ENCODE results near the gene CYP27B1. TPM values are rescaled to one million over a fixed set of nuclear protein-coding genes. Genes with fewer than 3 reads are reported as not detected.

Gene CYP27B1
- total and polyA plus RNA-seq, 5 donors: 0.12 to 0.22 (median 0.16) TPM; not detected in 1

- Histone ChIP-seq H3K4me1 (ENCODE audit: control insufficient read depth, insufficient read depth, low read length) (no peaks in the 10 kb centered on the region), H3K4me3 (ENCODE audit: low read length) (peak within 1 kb of the TSS; percentile 87), H3K9me3 (ENCODE audit: control insufficient read depth, low read length) (no peaks in the 10 kb centered on the region), H3K27ac (ENCODE audit: low read length) (peak within 1 kb of the TSS; percentile 32), H3K27me3 (ENCODE audit: control insufficient read depth, insufficient read depth) (no peaks in the 10 kb centered on the region)
- WGBS: under 1% methylated on average over 45 of the region's 45 CpGs
- intact Hi-C loops (cut with DNase I): no loop called here
- ATAC-seq: peak; percentile 84 to 92
- peak; percentile 97 to 99 (median 99) for DNase-seq
These were observed 16.0 kb upstream of the CYP27B1 start, which contains the start of gene TSFM for GRCh38 chr12:57782608-57783465. TSS of gene TSFM (plus strand) at chr12:57782787. CDS start at chr12:57782802, 15 bp downstream.

DNA sequence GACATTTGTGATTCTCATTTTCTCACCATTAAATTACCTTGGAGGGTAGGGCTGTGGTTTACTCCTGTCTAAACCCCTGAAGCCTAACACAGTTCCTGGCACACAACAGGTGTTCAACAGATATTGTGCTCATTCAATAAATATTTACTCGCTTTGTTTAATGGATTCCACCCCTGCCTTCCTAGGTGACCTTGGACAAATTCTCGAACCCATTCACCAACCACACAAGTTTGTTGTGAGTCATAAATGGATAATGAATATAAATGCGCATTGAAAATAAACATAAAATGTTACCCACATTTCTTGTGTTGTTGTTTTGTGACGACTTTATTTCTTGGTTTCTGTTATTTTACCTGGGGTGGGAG is 15.3 kb upstream of the CYP27B1 start:
- Histone ChIP-seq H3K4me1 (ENCODE audit: control insufficient read depth, insufficient read depth, low read length) (no peaks in the 10 kb centered on the region), H3K27ac (ENCODE audit: low read length) (no peak overlapping the region), H3K9me3 (ENCODE audit: control insufficient read depth, low read length) (no peaks in the 10 kb centered on the region), H3K27me3 (ENCODE audit: control insufficient read depth, insufficient read depth) (no peaks in the 10 kb centered on the region), H3K4me3 (ENCODE audit: low read length) (peak overlapping the region; percentile 87)
- 23% methylated on average over 4 of the region's 4 CpGs for WGBS
- intact Hi-C loops (cut with DNase I): no loop called here
- no peak for DNase-seq
- no peak for ATAC-seq

DNA sequence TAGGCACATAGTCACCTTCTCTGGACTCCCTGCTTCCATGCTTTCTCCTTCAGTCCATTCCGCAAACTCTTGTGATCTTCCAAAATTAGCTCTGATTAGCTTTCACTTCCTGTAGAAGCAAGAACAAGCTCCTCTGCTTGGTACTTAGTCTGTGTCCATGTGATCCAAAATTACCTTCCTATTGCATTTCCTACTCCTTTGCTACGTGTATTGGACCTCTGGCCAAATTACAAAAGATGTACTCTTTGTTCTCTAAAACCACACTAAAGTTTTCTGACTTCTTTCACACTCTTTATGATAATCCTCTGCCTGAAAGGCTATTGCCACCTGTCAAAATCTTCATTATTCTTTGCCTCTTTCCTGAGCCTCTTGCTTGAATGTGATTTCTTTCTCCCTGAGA is 14.9 kb upstream of the CYP27B1 start:
- no peaks in the 10 kb centered on the region for H3K27me3 ChIP-seq (ENCODE audit: control insufficient read depth, insufficient read depth)
- intact Hi-C loops (cut with DNase I): no loop called here
- no peaks in the 10 kb centered on the region for H3K4me1 ChIP-seq (ENCODE audit: control insufficient read depth, insufficient read depth, low read length)
- ATAC-seq (no peak), DNase-seq (no peak)
- H3K27ac ChIP-seq (ENCODE audit: low read length): no peak overlapping the region
- H3K4me3 ChIP-seq (ENCODE audit: low read length): no peak overlapping the region
- H3K9me3 ChIP-seq (ENCODE audit: control insufficient read depth, low read length): no peaks in the 10 kb centered on the region
- 70% methylated on average over 2 of the region's 2 CpGs for WGBS

GRCh38 chr12:57781244-57781643 is 14.4 kb upstream of the CYP27B1 start:
- no peak overlapping the region for H3K27ac ChIP-seq (ENCODE audit: low read length)
- no peak overlapping the region for H3K4me3 ChIP-seq (ENCODE audit: low read length)
- no peaks in the 10 kb centered on the region for H3K4me1 ChIP-seq (ENCODE audit: control insufficient read depth, insufficient read depth, low read length)
- intact Hi-C loops (cut with DNase I): no loop called here
- 94% methylated on average over 3 of the region's 3 CpGs for WGBS
- DNase-seq: no peak
- H3K27me3 ChIP-seq (ENCODE audit: control insufficient read depth, insufficient read depth): no peaks in the 10 kb centered on the region
- no peaks in the 10 kb centered on the region for H3K9me3 ChIP-seq (ENCODE audit: control insufficient read depth, low read length)
- no peak for ATAC-seq

DNA sequence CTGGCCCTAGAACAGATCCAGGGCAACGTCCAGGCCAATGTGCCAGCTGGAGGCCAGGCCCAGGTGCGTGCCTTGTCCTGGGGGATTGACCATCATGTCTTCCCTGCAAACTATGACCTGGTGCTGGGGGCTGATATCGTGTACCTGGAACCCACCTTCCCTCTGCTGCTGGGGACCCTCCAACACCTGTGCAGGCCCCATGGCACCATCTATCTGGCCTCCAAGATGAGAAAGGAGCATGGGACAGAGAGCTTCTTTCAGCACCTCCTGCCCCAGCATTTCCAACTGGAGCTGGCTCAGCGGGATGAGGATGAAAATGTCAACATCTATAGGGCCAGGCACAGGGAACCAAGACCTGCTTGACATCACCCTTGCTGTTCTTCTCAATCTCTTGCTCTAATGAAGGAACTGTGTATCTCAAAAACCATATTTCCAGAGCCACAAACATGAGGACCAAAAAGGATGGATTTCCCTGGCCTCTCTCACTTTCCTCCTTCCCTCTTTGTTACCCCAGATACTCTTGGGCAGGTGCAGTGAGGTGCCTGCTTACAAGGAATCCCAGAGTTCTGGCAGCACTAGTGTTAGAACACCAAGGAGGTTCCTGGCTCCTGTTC is 13.5 kb upstream of the CYP27B1 start:
- H3K27me3 ChIP-seq (ENCODE audit: control insufficient read depth, insufficient read depth): no peaks in the 10 kb centered on the region
- intact Hi-C loops (cut with DNase I): no loop called here
- no peak overlapping the region for H3K27ac ChIP-seq (ENCODE audit: low read length)
- H3K9me3 ChIP-seq (ENCODE audit: control insufficient read depth, low read length): no peaks in the 10 kb centered on the region
- no peak for DNase-seq
- 88% methylated on average over 4 of the region's 4 CpGs for WGBS
- no peaks in the 10 kb centered on the region for H3K4me1 ChIP-seq (ENCODE audit: control insufficient read depth, insufficient read depth, low read length)
- ATAC-seq: no peak
- H3K4me3 ChIP-seq (ENCODE audit: low read length): no peak overlapping the region

DNA sequence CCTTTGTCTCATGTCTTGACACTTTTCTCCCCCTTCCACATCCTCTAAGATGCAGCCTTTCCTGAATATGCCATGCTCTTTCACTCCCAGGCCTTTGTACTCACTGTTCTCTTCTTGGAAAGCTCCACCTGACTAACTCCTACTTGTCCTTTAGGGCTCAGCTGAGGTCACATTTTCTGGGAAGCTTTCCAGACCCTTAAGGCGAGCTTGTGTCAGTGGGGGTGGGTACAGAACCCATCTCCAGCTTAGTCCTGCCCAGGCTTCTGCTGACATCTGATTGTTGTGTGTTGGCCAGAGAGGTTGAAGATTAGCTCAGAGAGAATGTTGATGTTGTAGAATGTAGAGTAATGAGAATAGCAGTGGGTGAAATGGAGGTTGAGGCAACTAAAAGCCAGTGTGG is 12.9 kb upstream of the CYP27B1 start:
- DNase-seq (no peak), ATAC-seq (no peak)
- no peaks in the 10 kb centered on the region for H3K4me1 ChIP-seq (ENCODE audit: control insufficient read depth, insufficient read depth, low read length)
- no peak overlapping the region for H3K27ac ChIP-seq (ENCODE audit: low read length)
- 50% methylated on average over 1 of the region's 1 CpG for WGBS
- no peaks in the 10 kb centered on the region for H3K27me3 ChIP-seq (ENCODE audit: control insufficient read depth, insufficient read depth)
- H3K4me3 ChIP-seq (ENCODE audit: low read length): no peak overlapping the region
- H3K9me3 ChIP-seq (ENCODE audit: control insufficient read depth, low read length): no peaks in the 10 kb centered on the region
- intact Hi-C loops (cut with DNase I): no loop called here

- ATAC-seq: no peak
- WGBS: 95% methylated on average over 7 of the region's 7 CpGs
- DNase-seq: no peak
- intact Hi-C loops (cut with DNase I): no loop called here
- Histone ChIP-seq H3K4me3 (ENCODE audit: low read length) (no peak overlapping the region), H3K9me3 (ENCODE audit: control insufficient read depth, low read length) (no peaks in the 10 kb centered on the region), H3K27me3 (ENCODE audit: control insufficient read depth, insufficient read depth) (no peaks in the 10 kb centered on the region), H3K27ac (ENCODE audit: low read length) (no peak overlapping the region), H3K4me1 (ENCODE audit: control insufficient read depth, insufficient read depth, low read length) (no peaks in the 10 kb centered on the region)
These were observed 11.0 kb upstream of the CYP27B1 start for GRCh38 chr12:57777911-57778310.

GRCh38 chr12:57777367-57777766 is 10.5 kb upstream of the CYP27B1 start:
- intact Hi-C loops (cut with DNase I): no loop called here
- H3K4me1 ChIP-seq (ENCODE audit: control insufficient read depth, insufficient read depth, low read length): no peaks in the 10 kb centered on the region
- DNase-seq (no peak), ATAC-seq (no peak)
- H3K27me3 ChIP-seq (ENCODE audit: control insufficient read depth, insufficient read depth): no peaks in the 10 kb centered on the region
- 89% methylated on average over 7 of the region's 7 CpGs for WGBS
- H3K27ac ChIP-seq (ENCODE audit: low read length): no peak overlapping the region
- no peak overlapping the region for H3K4me3 ChIP-seq (ENCODE audit: low read length)
- no peaks in the 10 kb centered on the region for H3K9me3 ChIP-seq (ENCODE audit: control insufficient read depth, low read length)

DNA sequence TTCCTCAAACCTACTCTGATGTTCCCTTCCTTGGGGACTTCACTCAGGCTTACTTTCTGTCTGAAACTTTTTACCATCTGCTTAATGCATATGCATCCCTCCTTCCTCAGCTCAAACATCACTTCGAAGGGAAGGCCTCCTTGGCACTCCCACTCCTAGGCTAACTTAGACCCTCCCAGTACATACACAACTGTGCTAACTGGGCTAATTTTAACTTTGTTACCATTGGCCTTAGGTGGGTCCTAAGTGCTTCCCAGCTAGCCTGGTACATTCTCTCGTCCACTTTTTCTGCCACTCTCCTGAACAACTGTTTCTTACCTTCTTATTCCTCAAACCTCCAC is 9.3 kb upstream of the CYP27B1 start:
- Histone ChIP-seq H3K4me3 (ENCODE audit: low read length) (no peak overlapping the region), H3K27me3 (ENCODE audit: control insufficient read depth, insufficient read depth) (no peaks in the 10 kb centered on the region), H3K27ac (ENCODE audit: low read length) (no peak overlapping the region), H3K9me3 (ENCODE audit: control insufficient read depth, low read length) (no peaks in the 10 kb centered on the region), H3K4me1 (ENCODE audit: control insufficient read depth, insufficient read depth, low read length) (peaks cover 2% of the 10 kb centered on the region)
- ATAC-seq (no peak), DNase-seq (no peak)
- WGBS: 83% methylated on average over 2 of the region's 2 CpGs
- intact Hi-C loops (cut with DNase I): no loop called here

DNA sequence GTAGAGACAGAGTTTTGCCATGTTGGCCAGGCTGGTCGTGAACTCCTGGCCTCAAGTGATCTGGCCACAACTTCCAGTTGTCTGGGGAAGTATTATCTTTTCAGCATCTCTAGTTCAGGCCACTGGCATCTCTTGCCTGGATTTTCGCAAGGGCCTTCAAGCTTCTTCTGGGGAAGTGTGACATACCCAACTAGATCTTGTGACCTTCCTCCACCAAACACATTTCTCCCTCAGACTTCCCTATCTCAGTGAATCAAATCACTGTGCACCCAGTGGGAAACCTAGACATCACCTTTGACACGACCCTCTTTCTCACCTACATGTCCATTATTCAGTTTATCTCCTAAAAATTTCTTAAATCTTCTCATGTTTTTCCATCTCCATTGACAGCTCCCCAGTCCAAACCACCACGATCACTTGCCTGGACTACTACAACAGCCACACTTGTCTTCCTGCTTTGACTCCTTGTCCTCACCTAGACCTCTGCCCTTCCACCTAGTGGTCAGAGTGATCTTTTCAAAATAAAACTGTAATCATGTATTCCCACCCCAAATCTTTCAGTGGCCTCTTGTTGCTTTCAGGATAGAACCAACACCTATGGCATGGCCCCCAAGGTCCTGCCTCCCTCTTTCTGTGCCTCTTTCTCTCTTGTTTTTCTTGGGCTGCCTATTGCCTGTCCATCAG is 8.8 kb upstream of the CYP27B1 start:
- H3K27me3 ChIP-seq (ENCODE audit: control insufficient read depth, insufficient read depth): no peaks in the 10 kb centered on the region
- intact Hi-C loops (cut with DNase I): no loop called here
- H3K4me3 ChIP-seq (ENCODE audit: low read length): no peak overlapping the region
- DNase-seq (no peak), ATAC-seq (no peak)
- H3K4me1 ChIP-seq (ENCODE audit: control insufficient read depth, insufficient read depth, low read length): peaks cover 3% of the 10 kb centered on the region
- 78% methylated on average over 4 of the region's 4 CpGs for WGBS
- H3K27ac ChIP-seq (ENCODE audit: low read length): no peak overlapping the region
- no peaks in the 10 kb centered on the region for H3K9me3 ChIP-seq (ENCODE audit: control insufficient read depth, low read length)

- H3K4me3 ChIP-seq (ENCODE audit: low read length): no peak overlapping the region
- intact Hi-C loops (cut with DNase I): no loop called here
- no peak for DNase-seq
- no peak for ATAC-seq
- H3K27me3 ChIP-seq (ENCODE audit: control insufficient read depth, insufficient read depth): no peaks in the 10 kb centered on the region
- H3K27ac ChIP-seq (ENCODE audit: low read length): no peak overlapping the region
- peaks cover 3% of the 10 kb centered on the region for H3K4me1 ChIP-seq (ENCODE audit: control insufficient read depth, insufficient read depth, low read length)
- H3K9me3 ChIP-seq (ENCODE audit: control insufficient read depth, low read length): no peaks in the 10 kb centered on the region
- 91% methylated on average over 3 of the region's 3 CpGs for WGBS
These were observed 8.2 kb upstream of the CYP27B1 start for GRCh38 chr12:57775044-57775443.

All from right cardiac atrium (tissue), 5 donors.